PC-9 (cell line): ENCODE measurements around the gene OSBPL6.

Experiments used
- EZH2 ChIP-seq: fragments of 200-600 bp; sonication (generic); IDR thresholded peaks from 2 replicates; pipeline ENCODE4 v1.8.0; 2017; ENCODE audit warnings: antibody characterized with exemption, low read depth
- TF ChIP-seq, protein P1 (sequence below): fragments of 200-600 bp; sonication (generic); conservative IDR thresholded peaks from 2 replicates; pipeline ENCODE4 v1.6.1; 2017; ENCODE audit warnings: mixed run types, antibody characterized with exemption, mild to moderate bottlenecking, moderate library complexity

DNA sequence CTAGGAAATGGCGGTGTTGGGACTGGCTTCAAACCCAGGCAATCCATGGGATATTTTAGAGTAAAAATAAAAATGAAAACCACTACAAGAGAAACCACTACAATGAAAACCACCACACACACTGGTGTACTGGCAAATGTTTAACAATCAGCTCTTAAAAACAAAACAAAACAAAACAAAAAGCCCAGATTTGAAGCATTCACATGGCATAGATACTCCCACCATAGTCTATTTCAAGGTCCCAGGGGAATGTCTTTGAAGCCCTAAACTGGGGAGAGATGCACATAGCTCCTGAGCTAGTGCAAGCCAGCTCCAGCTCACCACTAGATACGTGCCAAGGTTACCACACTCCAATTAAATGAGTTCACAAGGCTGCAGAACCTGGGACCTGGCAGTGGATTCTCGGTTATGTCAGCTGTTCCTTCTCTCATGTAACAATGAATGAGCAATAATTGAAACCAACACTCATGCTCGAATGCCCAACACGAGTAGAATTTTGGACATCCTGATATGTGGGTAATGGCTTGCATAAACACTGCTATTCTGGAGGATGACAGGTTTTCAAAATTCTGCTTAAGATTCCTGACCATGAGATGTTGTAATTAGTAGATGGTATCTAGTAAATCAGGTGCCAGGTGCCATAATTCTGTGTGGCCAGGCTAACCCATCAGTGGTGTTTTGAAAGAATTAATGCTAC, 102.2 kb downstream of the OSBPL6 start:
- TF ChIP-seq, protein P1, sequence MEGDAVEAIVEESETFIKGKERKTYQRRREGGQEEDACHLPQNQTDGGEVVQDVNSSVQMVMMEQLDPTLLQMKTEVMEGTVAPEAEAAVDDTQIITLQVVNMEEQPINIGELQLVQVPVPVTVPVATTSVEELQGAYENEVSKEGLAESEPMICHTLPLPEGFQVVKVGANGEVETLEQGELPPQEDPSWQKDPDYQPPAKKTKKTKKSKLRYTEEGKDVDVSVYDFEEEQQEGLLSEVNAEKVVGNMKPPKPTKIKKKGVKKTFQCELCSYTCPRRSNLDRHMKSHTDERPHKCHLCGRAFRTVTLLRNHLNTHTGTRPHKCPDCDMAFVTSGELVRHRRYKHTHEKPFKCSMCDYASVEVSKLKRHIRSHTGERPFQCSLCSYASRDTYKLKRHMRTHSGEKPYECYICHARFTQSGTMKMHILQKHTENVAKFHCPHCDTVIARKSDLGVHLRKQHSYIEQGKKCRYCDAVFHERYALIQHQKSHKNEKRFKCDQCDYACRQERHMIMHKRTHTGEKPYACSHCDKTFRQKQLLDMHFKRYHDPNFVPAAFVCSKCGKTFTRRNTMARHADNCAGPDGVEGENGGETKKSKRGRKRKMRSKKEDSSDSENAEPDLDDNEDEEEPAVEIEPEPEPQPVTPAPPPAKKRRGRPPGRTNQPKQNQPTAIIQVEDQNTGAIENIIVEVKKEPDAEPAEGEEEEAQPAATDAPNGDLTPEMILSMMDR = no peak
- TF ChIP-seq EZH2 = no peak
